ENCODE results near the gene KSR2.

DNA sequence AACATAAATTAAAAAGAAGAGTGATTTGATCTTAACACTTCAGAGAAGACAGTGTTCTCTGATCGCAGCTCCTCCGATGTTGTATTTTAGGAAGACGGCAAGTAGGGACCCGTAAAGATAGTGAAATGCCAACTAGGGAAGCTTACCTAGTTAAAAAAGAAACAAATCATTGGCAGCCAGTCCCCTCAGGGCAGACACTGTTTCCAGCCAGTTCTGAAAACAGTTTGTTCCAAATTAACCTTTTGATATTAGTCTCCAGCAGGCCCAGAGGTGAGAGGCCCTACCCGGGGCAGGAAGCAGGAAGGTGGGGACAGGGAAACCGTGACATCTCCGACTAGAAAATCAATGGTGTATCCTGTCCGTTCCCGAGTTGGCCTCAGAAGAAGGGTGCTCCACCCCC lies 56.0 kb downstream of the KSR2 start:
- TF ChIP-seq POLR2AphosphoS5 (IDR thresholded peaks at IDR 0.05; ENCODE audit: borderline replicate concordance, low read depth, low read length): no peak
- no peak for TF ChIP-seq EZH2 (IDR thresholded peaks at IDR 0.05)
- no peak for TF ChIP-seq FOXP2 (optimal IDR thresholded peaks at IDR 0.05; ENCODE audit: control extremely low read depth, extremely low read length, insufficient read depth)

Data from SK-N-MC (cell line).